Measurements from ENCODE around the gene HSPB7. TPM values are rescaled to one million over a fixed set of nuclear protein-coding genes. Genes with fewer than 3 reads are reported as not detected.
"Not testable (repeated sequence)": the region's sequence is repeated elsewhere in the genome, so short reads cannot be mapped to it uniquely, and the experiment has no call there.

HSPB7 gene
- total and polyA plus RNA-seq, 2 donors (not counting 1 experiment from before 2014, with no cell fraction given): 4.5 to 10.1 TPM

DNA sequence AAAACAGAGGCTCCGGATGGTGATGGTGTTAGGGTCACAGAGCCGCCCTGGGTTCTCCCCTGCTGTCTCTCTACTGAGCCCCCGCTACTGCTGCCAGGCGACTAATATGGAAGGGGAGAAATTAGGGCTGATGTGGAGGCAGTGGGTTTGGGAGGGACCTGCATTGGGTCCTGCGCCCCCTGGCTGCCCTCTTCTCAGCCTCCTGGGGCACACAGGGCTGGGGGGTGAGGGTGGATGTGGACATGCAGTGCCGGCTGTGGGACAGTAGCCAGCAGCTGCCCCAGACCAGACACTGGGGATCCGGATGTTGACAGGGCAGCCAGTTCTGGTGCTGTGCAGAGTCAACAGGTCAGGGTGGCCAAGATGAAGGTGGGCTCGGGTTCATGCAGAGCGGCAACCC is 24.3 kb upstream of the HSPB7 start:
- Histone ChIP-seq H2AFZ (ENCODE audit: low read length) (no peak overlapping the region), H3K79me2 (ENCODE audit: control insufficient read depth, insufficient read depth, low read length) (no peaks in the 10 kb centered on the region), H3K36me3 (ENCODE audit: control insufficient read depth, insufficient read depth, low read length) (no peaks in the 10 kb centered on the region), H3K27me3 (ENCODE audit: control insufficient read depth, insufficient read depth, low read length) (no peaks in the 10 kb centered on the region), H3K9ac (ENCODE audit: insufficient read depth, low read length) (no peak overlapping the region), H3K4me1 (ENCODE audit: control insufficient read depth, extremely low read depth, insufficient read depth, low read length) (no peaks in the 10 kb centered on the region), H3K4me2 (ENCODE audit: extremely low read depth, insufficient read depth, low read length) (no peak overlapping the region), H3K27ac (ENCODE audit: insufficient read depth, low read length) (no peak overlapping the region), H3K4me3 (replicated peaks in 1 of 4; ENCODE audit: control extremely low read depth in 1 of 4, insufficient read depth in 1 of 4, low read depth in 3 of 4, low read length in 4 of 4) (no peak overlapping the region), H4K20me1 (ENCODE audit: control insufficient read depth, extremely low read depth, insufficient read depth, low read length) (no peaks in the 10 kb centered on the region), H3K9me3 (ENCODE audit: control insufficient read depth, insufficient read depth, low read depth, low read length) (no peaks in the 10 kb centered on the region)
- TF ChIP-seq, protein P1, sequence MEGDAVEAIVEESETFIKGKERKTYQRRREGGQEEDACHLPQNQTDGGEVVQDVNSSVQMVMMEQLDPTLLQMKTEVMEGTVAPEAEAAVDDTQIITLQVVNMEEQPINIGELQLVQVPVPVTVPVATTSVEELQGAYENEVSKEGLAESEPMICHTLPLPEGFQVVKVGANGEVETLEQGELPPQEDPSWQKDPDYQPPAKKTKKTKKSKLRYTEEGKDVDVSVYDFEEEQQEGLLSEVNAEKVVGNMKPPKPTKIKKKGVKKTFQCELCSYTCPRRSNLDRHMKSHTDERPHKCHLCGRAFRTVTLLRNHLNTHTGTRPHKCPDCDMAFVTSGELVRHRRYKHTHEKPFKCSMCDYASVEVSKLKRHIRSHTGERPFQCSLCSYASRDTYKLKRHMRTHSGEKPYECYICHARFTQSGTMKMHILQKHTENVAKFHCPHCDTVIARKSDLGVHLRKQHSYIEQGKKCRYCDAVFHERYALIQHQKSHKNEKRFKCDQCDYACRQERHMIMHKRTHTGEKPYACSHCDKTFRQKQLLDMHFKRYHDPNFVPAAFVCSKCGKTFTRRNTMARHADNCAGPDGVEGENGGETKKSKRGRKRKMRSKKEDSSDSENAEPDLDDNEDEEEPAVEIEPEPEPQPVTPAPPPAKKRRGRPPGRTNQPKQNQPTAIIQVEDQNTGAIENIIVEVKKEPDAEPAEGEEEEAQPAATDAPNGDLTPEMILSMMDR (conservative IDR thresholded peaks at IDR 0.05 in 1 of 2, IDR thresholded peaks at IDR 0.05 in 1 of 2; ENCODE audit: low read depth in 1 of 2, low read length in 2 of 2): peak in 1 of 2 donors; percentile 15
- TF ChIP-seq EZH2 (IDR thresholded peaks at IDR 0.05; ENCODE audit: low read length, missing control alignments): no peak
- no peak for DNase-seq (ENCODE audit: low read depth in 2 of 2)

DNA sequence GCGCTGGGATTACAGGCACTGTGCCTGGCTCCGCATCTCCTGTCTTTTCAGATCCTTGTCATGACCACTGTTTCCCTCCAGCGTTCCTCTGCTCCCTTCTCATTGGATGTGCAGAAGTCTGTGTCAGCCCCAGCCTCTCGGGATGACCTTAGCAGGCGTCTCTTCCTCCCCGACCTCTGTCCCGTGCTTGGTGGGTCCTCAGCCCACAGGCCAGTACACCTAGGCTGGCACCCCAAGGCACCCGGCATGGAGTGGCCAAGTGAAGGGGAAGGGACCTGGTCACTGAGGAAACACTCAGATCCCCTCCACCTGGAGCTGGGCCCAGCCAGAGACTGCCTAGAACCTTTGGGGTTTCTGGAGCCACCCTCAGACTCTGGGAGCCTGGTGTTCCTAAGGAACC is 23.4 kb upstream of the HSPB7 start:
- no peaks in the 10 kb centered on the region for H3K36me3 ChIP-seq (ENCODE audit: control insufficient read depth, insufficient read depth, low read length)
- no peak overlapping the region for H3K9ac ChIP-seq (ENCODE audit: insufficient read depth, low read length)
- H3K4me1 ChIP-seq (ENCODE audit: control insufficient read depth, extremely low read depth, insufficient read depth, low read length): no peaks in the 10 kb centered on the region
- no peaks in the 10 kb centered on the region for H4K20me1 ChIP-seq (ENCODE audit: control insufficient read depth, extremely low read depth, insufficient read depth, low read length)
- DNase-seq (ENCODE audit: low read depth in 2 of 2): no peak
- no peaks in the 10 kb centered on the region for H3K9me3 ChIP-seq (ENCODE audit: control insufficient read depth, insufficient read depth, low read depth, low read length)
- no peak for TF ChIP-seq EZH2 (IDR thresholded peaks at IDR 0.05; ENCODE audit: low read length, missing control alignments)
- TF ChIP-seq, protein P1 (conservative IDR thresholded peaks at IDR 0.05 in 1 of 2, IDR thresholded peaks at IDR 0.05 in 1 of 2; ENCODE audit: low read depth in 1 of 2, low read length in 2 of 2): no peak
- H2AFZ ChIP-seq (ENCODE audit: low read length): no peak overlapping the region
- H3K4me2 ChIP-seq (ENCODE audit: extremely low read depth, insufficient read depth, low read length): no peak overlapping the region
- no peak overlapping the region for H3K4me3 ChIP-seq (replicated peaks in 1 of 4; ENCODE audit: control extremely low read depth in 1 of 4, insufficient read depth in 1 of 4, low read depth in 3 of 4, low read length in 4 of 4)
- H3K27me3 ChIP-seq (ENCODE audit: control insufficient read depth, insufficient read depth, low read length): no peaks in the 10 kb centered on the region
- H3K79me2 ChIP-seq (ENCODE audit: control insufficient read depth, insufficient read depth, low read length): no peaks in the 10 kb centered on the region
- no peak overlapping the region for H3K27ac ChIP-seq (ENCODE audit: insufficient read depth, low read length)

DNA sequence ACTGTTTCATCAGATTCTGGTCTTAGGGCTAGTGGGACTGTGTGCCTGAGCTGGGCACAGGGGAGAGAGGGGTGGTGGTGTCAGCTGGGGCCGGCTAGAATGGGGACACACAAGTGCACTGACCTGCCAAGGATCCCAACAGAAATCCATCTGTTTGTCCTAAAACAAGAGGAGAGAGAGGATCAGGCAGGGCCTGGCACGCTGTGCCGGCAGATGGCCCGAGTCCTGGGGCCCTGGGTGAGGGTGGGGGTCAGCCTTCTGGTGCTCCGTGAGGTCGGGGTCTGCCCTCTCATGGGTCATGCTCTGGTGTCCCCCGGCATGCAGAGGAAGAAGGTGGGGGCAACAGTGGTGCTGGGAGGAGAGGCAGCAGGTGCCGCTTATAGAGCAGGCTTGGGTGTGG is 22.0 kb upstream of the HSPB7 start:
- H3K9me3 ChIP-seq (ENCODE audit: control insufficient read depth, insufficient read depth, low read depth, low read length); H3K4me1 ChIP-seq (ENCODE audit: control insufficient read depth, extremely low read depth, insufficient read depth, low read length); H3K36me3 ChIP-seq (ENCODE audit: control insufficient read depth, insufficient read depth, low read length); H3K79me2 ChIP-seq (ENCODE audit: control insufficient read depth, insufficient read depth, low read length); H2AFZ ChIP-seq (ENCODE audit: low read length); H3K27ac ChIP-seq (ENCODE audit: insufficient read depth, low read length); DNase-seq (ENCODE audit: low read depth in 2 of 2); H3K4me3 ChIP-seq (replicated peaks in 1 of 4; ENCODE audit: control extremely low read depth in 1 of 4, insufficient read depth in 1 of 4, low read depth in 3 of 4, low read length in 4 of 4); H3K4me2 ChIP-seq (ENCODE audit: extremely low read depth, insufficient read depth, low read length); H3K27me3 ChIP-seq (ENCODE audit: control insufficient read depth, insufficient read depth, low read length); H4K20me1 ChIP-seq (ENCODE audit: control insufficient read depth, extremely low read depth, insufficient read depth, low read length); H3K9ac ChIP-seq (ENCODE audit: insufficient read depth, low read length): not testable (repeated sequence)

DNA sequence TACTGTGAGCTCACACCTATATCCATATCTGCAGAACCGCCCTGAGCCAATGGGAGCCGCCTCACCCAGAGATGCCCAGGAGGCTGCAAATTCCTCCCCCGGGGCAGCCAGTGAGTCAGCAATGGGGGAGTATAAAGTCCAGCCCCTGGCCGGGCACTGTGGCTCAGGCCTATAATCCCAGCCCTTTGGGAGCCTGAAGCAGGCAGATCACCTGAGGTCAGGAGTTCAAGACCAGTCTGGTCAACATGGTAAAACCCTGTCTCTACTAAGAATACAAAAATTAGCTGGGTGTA is 20.7 kb upstream of the HSPB7 start:
- Histone ChIP-seq H3K27me3 (ENCODE audit: control insufficient read depth, insufficient read depth, low read length) (no peaks in the 10 kb centered on the region), H4K20me1 (ENCODE audit: control insufficient read depth, extremely low read depth, insufficient read depth, low read length) (no peaks in the 10 kb centered on the region), H3K9ac (ENCODE audit: insufficient read depth, low read length) (no peak overlapping the region), H3K4me2 (ENCODE audit: extremely low read depth, insufficient read depth, low read length) (no peak overlapping the region), H3K4me3 (replicated peaks in 1 of 4; ENCODE audit: control extremely low read depth in 1 of 4, insufficient read depth in 1 of 4, low read depth in 3 of 4, low read length in 4 of 4) (no peak overlapping the region), H3K36me3 (ENCODE audit: control insufficient read depth, insufficient read depth, low read length) (no peaks in the 10 kb centered on the region), H2AFZ (ENCODE audit: low read length) (no peak overlapping the region), H3K27ac (ENCODE audit: insufficient read depth, low read length) (no peak overlapping the region), H3K79me2 (ENCODE audit: control insufficient read depth, insufficient read depth, low read length) (no peaks in the 10 kb centered on the region), H3K9me3 (ENCODE audit: control insufficient read depth, insufficient read depth, low read depth, low read length) (no peaks in the 10 kb centered on the region), H3K4me1 (ENCODE audit: control insufficient read depth, extremely low read depth, insufficient read depth, low read length) (no peaks in the 10 kb centered on the region)
- TF ChIP-seq EZH2 (IDR thresholded peaks at IDR 0.05; ENCODE audit: low read length, missing control alignments): no peak
- TF ChIP-seq, protein P1 (conservative IDR thresholded peaks at IDR 0.05 in 1 of 2, IDR thresholded peaks at IDR 0.05 in 1 of 2; ENCODE audit: low read depth in 1 of 2, low read length in 2 of 2): no peak
- no peak for DNase-seq (ENCODE audit: low read depth in 2 of 2)

DNA sequence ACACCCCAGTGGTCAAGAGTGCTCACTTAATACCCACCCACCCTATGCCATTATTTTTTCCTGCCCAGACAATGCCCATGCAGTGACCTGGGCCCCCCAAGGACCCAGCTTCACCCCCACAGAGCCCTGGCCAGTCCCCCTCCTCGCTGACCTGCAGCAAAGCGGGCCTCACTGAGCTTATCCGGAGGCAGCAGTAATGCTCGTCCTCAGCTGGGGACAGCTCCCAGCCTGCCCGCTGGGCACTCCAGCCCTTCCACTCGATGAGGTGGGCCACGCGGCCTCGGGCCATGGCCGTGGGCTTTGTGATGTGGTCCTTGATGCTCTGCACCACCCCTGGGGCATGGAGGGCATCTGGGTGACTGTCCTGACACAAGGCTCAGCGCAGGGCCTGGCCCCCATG is 18.6 kb upstream of the HSPB7 start:
- H3K27me3 ChIP-seq (ENCODE audit: control insufficient read depth, insufficient read depth, low read length); H3K4me2 ChIP-seq (ENCODE audit: extremely low read depth, insufficient read depth, low read length); H3K36me3 ChIP-seq (ENCODE audit: control insufficient read depth, insufficient read depth, low read length); H3K9me3 ChIP-seq (ENCODE audit: control insufficient read depth, insufficient read depth, low read depth, low read length); H4K20me1 ChIP-seq (ENCODE audit: control insufficient read depth, extremely low read depth, insufficient read depth, low read length); H3K4me3 ChIP-seq (replicated peaks in 1 of 4; ENCODE audit: control extremely low read depth in 1 of 4, insufficient read depth in 1 of 4, low read depth in 3 of 4, low read length in 4 of 4); H3K79me2 ChIP-seq (ENCODE audit: control insufficient read depth, insufficient read depth, low read length); H3K27ac ChIP-seq (ENCODE audit: insufficient read depth, low read length); H3K9ac ChIP-seq (ENCODE audit: insufficient read depth, low read length); H3K4me1 ChIP-seq (ENCODE audit: control insufficient read depth, extremely low read depth, insufficient read depth, low read length); H2AFZ ChIP-seq (ENCODE audit: low read length); DNase-seq (ENCODE audit: low read depth in 2 of 2): not testable (repeated sequence)

Data from fibroblast of lung (primary cell).